A549 (cell line): ENCODE measurements around the gene DUS2. TPM values are rescaled to one million over a fixed set of nuclear protein-coding genes. Genes with fewer than 3 reads are reported as not detected.

Source experiments
- ATAC-seq, 2 experiments: fragments of 200-7000 bp in 1 of 2; fragments of >200 bp in 1 of 2; cut with Nextera tagmentation in 1 of 2; cut with Tn5 transposase in 1 of 2; 3 replicates each; pipeline versions ENCODE4 v1.8.0 to v1.9.1; 2018 to 2020; ENCODE audit warnings: mild to moderate bottlenecking in 1 of 2, moderate library complexity in 1 of 2
- CTCF ChIA-PET: fragments of 300-600 bp; sonication (Branson Sonifier 250); formaldehyde crosslinking; extraction: SDS; loops from one replicate; lab custom pipeline; 2021; ENCODE audit warnings: antibody characterized with exemption, inconsistent platforms; lab: Yijun Ruan, JAX
- POLR2A ChIA-PET: fragments of 350-600 bp; formaldehyde crosslinking; extraction: SDS; loops from one replicate; lab custom pipeline; 2021; ENCODE audit warnings: antibody characterized with exemption, inconsistent platforms; lab: Yijun Ruan, JAX
- DNase-seq, 2 experiments: peaks; one replicate each; pipeline versions ENCODE4 v3.0.0 to v3.0.0-alpha.2; 2011 to 2016; ENCODE audit warnings: low read depth in 1 of 2, low spot score in 1 of 2
- FAIRE-seq: peaks from 2 replicates; lab custom pipeline; 2011; peaks lifted over from hg19 to GRCh38; lab: Jason Lieb, UNC
- H3K27ac ChIP-seq, 2 experiments: fragments of >200 bp; sonication (Bioruptor Twin); formaldehyde crosslinking; 3 replicates each; pipeline ENCODE4 v1.5.1; 2016 to 2017
- H3K4me1 ChIP-seq: fragments of >200 bp; sonication (Bioruptor Twin); formaldehyde crosslinking; 3 replicates; pipeline ENCODE4 v1.6.1; 2016
- H3K4me2 ChIP-seq: fragments of >200 bp; sonication (Bioruptor Twin); formaldehyde crosslinking; 3 replicates; pipeline ENCODE4 v1.6.1; 2016
- H3K4me3 ChIP-seq: fragments of >200 bp; sonication (Bioruptor Twin); formaldehyde crosslinking; 3 replicates; pipeline ENCODE4 v1.5.1; 2016
- H3K9me3 ChIP-seq: fragments of >200 bp; sonication (Bioruptor Twin); formaldehyde crosslinking; 3 replicates; pipeline ENCODE4 v1.6.1; 2016
- ESRRA ChIP-seq: fragments of 150-350 bp; IDR thresholded peaks from 2 replicates; pipeline ENCODE4 v1.6.1; 2014; ENCODE audit warnings: mild to moderate bottlenecking, low read length, borderline replicate concordance
- FOSB ChIP-seq: fragments of 250-450 bp; sonication (Bioruptor Pico); IDR thresholded peaks from 2 replicates; pipeline ENCODE4 v1.5.0; 2020; ENCODE audit warnings: mild to moderate bottlenecking, moderate library complexity
- GATA3 ChIP-seq: IDR thresholded peaks from 2 replicates; pipeline ENCODE4 v1.6.1; 2012; ENCODE audit warnings: borderline replicate concordance
- HOXA7 ChIP-seq: fragments of 250-450 bp; sonication (Bioruptor Pico); IDR thresholded peaks from 2 replicates; pipeline ENCODE4 v1.5.0; 2020; ENCODE audit warnings: mild to moderate bottlenecking, moderate library complexity
- KDM1A ChIP-seq: fragments of 200-600 bp; sonication (generic); IDR thresholded peaks from 2 replicates; pipeline ENCODE4 v1.6.1; 2016; ENCODE audit warnings: low read depth, mild to moderate bottlenecking
- MAFK ChIP-seq: fragments of 450-650 bp; IDR thresholded peaks from 2 replicates; pipeline ENCODE4 v1.6.1; 2014; ENCODE audit not compliant: partially characterized antibody
- MYC ChIP-seq: IDR thresholded peaks from 2 replicates; pipeline ENCODE4 v1.6.1; 2012; ENCODE audit warnings: mild to moderate bottlenecking, inconsistent platforms, low read length, improper control_type of control experiment, borderline replicate concordance
- NPAS2 ChIP-seq: fragments of 250-450 bp; sonication (Bioruptor Pico); IDR thresholded peaks from 2 replicates; pipeline ENCODE4 v1.8.0; 2022; ENCODE audit warnings: mild to moderate bottlenecking, moderate library complexity, borderline replicate concordance
- POLR2A ChIP-seq: IDR thresholded peaks from 2 replicates; pipeline ENCODE4 v1.6.1; 2012; ENCODE audit warnings: mild to moderate bottlenecking, low read length
- POLR2AphosphoS2 ChIP-seq: conservative IDR thresholded peaks from 2 replicates; pipeline ENCODE4 v1.6.1; 2012; ENCODE audit warnings: low read length, improper control_type of control experiment, inconsistent platforms
- RARB ChIP-seq: fragments of 250-450 bp; sonication (Bioruptor Pico); IDR thresholded peaks from 2 replicates; pipeline ENCODE4 v1.8.0; 2021; ENCODE audit warnings: mild to moderate bottlenecking, moderate library complexity
- REST ChIP-seq: fragments of 200-600 bp; sonication (generic); IDR thresholded peaks from 2 replicates; pipeline ENCODE4 v1.6.1; 2016; ENCODE audit warnings: antibody characterized with exemption, mild to moderate bottlenecking, moderate library complexity
- ZFP36 ChIP-seq: fragments of 450-650 bp; IDR thresholded peaks from 2 replicates; pipeline ENCODE4 v1.6.1; 2014; ENCODE audit warnings: borderline replicate concordance; ENCODE audit not compliant: partially characterized antibody
- WGBS: methylation state at CpG from one replicate; pipeline ENCODE4 v1.1.6; 2017; ENCODE audit errors: missing lambda C conversion rate; 5-methylcytosine and 5-hydroxymethylcytosine counted together
- polyA plus RNA-seq, 4 experiments: library from polyadenylated mRNA; depleted of rRNA in 3 of 4; stranded (reverse); fragments of >200 nt; fragmentation: RNase III in 1 of 4; extraction: RNeasy Plus Mini Kit Qiagen cat#74134 plus additional on column Dnase treatment in 1 of 4; gene quantifications; 2 replicates in 3 of 4; 3 replicates in 1 of 4; pipeline ENCODE4 v1.2.3, GENCODE V29; 2011 to 2017
- TF ChIP-seq, protein P1 (sequence below): IDR thresholded peaks from 2 replicates; pipeline ENCODE4 v1.6.1; 2012
- TF ChIP-seq, protein P2 (sequence below): fragments of 250-450 bp; sonication (Bioruptor Pico); IDR thresholded peaks from 2 replicates; pipeline ENCODE4 v1.5.0; 2021; ENCODE audit warnings: mild to moderate bottlenecking, moderate library complexity, borderline replicate concordance
- TF ChIP-seq, protein P3 (sequence below): fragments of >200 bp; sonication (Bioruptor Twin); formaldehyde crosslinking; IDR thresholded peaks from 2 replicates; pipeline ENCODE4 v1.6.1; 2016

The DUS2 gene
- polyA plus RNA-seq, 2 of the 4 experiments (the other 2 are of a cell fraction), result 20.8 to 21.5 TPM

DNA sequence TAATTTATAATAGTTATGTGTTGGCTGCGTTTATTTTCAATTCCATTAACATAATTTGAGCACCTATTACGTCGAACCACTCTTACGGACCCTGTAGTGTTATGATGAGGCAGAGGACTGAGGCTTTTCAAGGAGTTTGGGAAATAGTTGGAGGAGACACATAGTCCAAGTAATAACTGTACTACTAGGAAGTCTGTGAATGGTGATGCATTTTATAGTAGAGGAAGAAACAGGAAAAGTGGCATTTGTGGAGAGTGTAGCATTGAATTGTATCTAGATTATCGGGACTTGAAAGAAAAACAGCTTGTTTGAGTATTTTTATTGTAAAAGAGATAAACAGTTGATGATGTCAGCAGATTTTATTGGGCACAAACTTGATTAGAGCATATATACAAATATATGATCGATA, 63.8 kb downstream of the DUS2 start:
- H3K4me1 ChIP-seq, result peaks cover 48% of the 10 kb centered on the region
- H3K4me3 ChIP-seq, result peak overlapping the region; percentile 96
- POLR2A ChIA-PET, result interaction anchor here (1.2 to 1.4 kb wide), 2 partner anchors 151 to 178 kb away, joined by 3 to 4 read pairs; partner anchors contain the start of gene SLC7A6
- H3K4me2 ChIP-seq, result peak overlapping the region; percentile 94
- ATAC-seq, result no peak
- CTCF ChIA-PET, result interaction anchor here (1.2 to 2.0 kb wide), 2 partner anchors 142 to 175 kb away, joined by 3 to 10 read pairs; no protein-coding TSS in a partner anchor
- peak; percentile 97 for TF ChIP-seq MAFK
- TF ChIP-seq REST, result no peak
- TF ChIP-seq RARB (CRISPR knock-in tag), result no peak
- FAIRE-seq, result no peak
- H3K27ac ChIP-seq, result peak overlapping the region; percentile 94 to 95
- DNase-seq, result no peak
- H3K9me3 ChIP-seq, result no peaks in the 10 kb centered on the region
- 9% methylated on average over 6 of the region's 6 CpGs for WGBS

- Histone ChIP-seq H3K27ac (no peak overlapping the region), H3K4me2 (peak overlapping the region; percentile 94), H3K9me3 (no peaks in the 10 kb centered on the region), H3K4me1 (peaks cover 52% of the 10 kb centered on the region), H3K4me3 (0 out of 3 replicates have a peak overlapping the region, but pooled peaks have one; percentile 96)
- WGBS, result 89% methylated on average over 2 of the region's 2 CpGs
- DNase-seq (no peak), FAIRE-seq (no peak), ATAC-seq (no peak)
- ChIA-PET CTCF (interaction anchor here (1.2 to 2.0 kb wide), 2 partner anchors 141 to 174 kb away, joined by 3 to 10 read pairs; no protein-coding TSS in a partner anchor), POLR2A (interaction anchor here (1.4 kb wide), 1 partner anchor 150 kb away, joined by 4 read pairs; no protein-coding TSS in a partner anchor)
- TF ChIP-seq, protein P1, sequence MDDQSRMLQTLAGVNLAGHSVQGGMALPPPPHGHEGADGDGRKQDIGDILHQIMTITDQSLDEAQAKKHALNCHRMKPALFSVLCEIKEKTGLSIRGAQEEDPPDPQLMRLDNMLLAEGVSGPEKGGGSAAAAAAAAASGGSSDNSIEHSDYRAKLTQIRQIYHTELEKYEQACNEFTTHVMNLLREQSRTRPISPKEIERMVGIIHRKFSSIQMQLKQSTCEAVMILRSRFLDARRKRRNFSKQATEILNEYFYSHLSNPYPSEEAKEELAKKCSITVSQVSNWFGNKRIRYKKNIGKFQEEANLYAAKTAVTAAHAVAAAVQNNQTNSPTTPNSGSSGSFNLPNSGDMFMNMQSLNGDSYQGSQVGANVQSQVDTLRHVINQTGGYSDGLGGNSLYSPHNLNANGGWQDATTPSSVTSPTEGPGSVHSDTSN, result no peak
- TF ChIP-seq, protein P2, sequence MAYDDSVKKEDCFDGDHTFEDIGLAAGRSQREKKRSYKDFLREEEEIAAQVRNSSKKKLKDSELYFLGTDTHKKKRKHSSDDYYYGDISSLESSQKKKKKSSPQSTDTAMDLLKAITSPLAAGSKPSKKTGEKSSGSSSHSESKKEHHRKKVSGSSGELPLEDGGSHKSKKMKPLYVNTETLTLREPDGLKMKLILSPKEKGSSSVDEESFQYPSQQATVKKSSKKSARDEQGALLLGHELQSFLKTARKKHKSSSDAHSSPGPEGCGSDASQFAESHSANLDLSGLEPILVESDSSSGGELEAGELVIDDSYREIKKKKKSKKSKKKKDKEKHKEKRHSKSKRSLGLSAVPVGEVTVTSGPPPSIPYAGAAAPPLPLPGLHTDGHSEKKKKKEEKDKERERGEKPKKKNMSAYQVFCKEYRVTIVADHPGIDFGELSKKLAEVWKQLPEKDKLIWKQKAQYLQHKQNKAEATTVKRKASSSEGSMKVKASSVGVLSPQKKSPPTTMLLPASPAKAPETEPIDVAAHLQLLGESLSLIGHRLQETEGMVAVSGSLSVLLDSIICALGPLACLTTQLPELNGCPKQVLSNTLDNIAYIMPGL (CRISPR knock-in tag), result no peak
- TF ChIP-seq KDM1A (no peak), GATA3 (no peak), POLR2A (no peak), ESRRA (no peak), MAFK (no peak), HOXA7 (CRISPR knock-in tag) (no peak), REST (no peak), POLR2AphosphoS2 (no peak), ZFP36 (no peak), FOSB (CRISPR knock-in tag) (no peak), NPAS2 (no peak), MYC (no peak)
- TF ChIP-seq, protein P3, sequence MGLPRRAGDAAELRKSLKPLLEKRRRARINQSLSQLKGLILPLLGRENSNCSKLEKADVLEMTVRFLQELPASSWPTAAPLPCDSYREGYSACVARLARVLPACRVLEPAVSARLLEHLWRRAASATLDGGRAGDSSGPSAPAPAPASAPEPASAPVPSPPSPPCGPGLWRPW, result no peak
These were observed 64.6 kb downstream of the DUS2 start for GRCh38 chr16:68087688-68088087.
